Effector CD4-positive, alpha-beta T cell (primary cell): ENCODE measurements around the gene TRIM58. TPM values are rescaled to one million over a fixed set of nuclear protein-coding genes. Genes with fewer than 3 reads are reported as not detected.

Source experiments
- DNase-seq: peaks from one replicate; pipeline ENCODE4 v3.0.0-alpha.2; 2020
- total RNA-seq: gene quantifications from one replicate; lab custom pipeline; 2026; lab: John Stamatoyannopoulos, UW

TRIM58 gene, protein sequence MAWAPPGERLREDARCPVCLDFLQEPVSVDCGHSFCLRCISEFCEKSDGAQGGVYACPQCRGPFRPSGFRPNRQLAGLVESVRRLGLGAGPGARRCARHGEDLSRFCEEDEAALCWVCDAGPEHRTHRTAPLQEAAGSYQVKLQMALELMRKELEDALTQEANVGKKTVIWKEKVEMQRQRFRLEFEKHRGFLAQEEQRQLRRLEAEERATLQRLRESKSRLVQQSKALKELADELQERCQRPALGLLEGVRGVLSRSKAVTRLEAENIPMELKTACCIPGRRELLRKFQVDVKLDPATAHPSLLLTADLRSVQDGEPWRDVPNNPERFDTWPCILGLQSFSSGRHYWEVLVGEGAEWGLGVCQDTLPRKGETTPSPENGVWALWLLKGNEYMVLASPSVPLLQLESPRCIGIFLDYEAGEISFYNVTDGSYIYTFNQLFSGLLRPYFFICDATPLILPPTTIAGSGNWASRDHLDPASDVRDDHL
- not detected for total RNA-seq

DNA sequence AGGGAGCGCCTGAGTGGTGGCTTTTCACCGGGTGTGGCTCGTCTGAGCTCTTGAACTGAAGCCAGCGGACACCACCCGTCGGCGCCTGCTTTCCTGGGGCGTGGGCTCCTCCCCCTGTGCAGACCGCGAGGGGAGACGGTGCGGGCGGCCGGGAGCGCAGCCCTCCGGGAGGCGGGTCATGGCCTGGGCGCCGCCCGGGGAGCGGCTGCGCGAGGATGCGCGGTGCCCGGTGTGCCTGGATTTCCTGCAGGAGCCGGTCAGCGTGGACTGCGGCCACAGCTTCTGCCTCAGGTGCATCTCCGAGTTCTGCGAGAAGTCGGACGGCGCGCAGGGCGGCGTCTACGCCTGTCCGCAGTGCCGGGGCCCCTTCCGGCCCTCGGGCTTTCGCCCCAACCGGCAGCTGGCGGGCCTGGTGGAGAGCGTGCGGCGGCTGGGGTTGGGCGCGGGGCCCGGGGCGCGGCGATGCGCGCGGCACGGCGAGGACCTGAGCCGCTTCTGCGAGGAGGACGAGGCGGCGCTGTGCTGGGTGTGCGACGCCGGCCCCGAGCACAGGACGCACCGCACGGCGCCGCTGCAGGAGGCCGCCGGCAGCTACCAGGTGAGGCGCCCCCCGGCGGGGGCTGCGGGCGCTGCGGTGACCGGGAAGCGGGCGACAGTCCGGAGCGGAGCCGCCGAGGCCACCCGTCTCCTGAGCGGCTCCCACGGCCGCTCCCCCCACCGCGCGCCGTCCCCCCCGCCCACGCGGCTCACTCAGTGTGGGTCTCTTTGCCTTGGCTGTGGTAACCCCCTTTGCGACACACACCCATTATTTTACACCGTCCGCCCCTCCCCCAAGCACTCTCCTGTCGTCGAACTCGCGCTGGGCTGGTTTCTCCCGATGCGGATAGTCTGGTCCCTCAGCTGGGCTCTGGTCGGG is at the start of gene TRIM58:
TSS of gene TRIM58 (plus strand) at position 119 of the 916 bp plus-strand sequence. CDS start at position 179, 60 bp downstream.
- no peak for DNase-seq

DNA sequence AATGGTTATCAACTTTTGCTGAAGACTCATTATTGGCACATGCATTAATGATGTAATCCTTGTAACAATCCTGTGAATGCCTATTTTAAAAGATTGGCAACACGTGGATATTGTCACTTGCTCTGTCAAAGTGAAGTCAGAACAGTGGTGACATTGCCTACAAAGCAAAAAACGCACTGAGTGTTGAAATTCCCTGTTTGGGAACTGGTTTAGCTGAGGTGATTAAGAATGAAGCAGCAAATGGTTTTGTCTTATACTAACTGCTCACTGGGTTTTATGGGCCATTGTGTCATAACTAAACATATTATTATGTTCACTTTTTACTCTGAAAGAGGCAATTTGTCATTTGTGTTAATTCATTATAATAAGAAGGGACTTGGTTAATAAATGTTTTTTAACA is 44.4 kb upstream of the TRIM58 start:
- no peak for DNase-seq

DNA sequence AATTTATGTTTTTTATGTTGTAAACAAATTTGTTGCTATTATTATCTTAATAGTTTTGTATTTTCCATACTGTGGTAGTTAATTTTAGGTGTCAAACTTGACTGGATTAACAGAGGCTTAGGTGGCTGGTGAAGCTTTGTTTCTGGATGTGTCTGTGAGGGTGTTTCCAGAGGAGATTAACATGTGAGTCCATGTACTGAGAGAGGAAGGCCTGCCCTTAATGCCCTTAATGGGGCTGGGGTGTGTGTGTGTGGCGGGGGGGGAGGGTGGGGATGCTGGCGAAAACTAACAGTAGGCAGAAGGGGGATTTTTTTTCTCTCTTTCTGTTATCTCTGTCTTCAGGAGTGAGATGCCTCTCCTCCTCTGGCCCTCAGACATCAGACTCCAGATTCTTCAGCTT is 34.9 kb upstream of the TRIM58 start:
- DNase-seq: no peak

DNA sequence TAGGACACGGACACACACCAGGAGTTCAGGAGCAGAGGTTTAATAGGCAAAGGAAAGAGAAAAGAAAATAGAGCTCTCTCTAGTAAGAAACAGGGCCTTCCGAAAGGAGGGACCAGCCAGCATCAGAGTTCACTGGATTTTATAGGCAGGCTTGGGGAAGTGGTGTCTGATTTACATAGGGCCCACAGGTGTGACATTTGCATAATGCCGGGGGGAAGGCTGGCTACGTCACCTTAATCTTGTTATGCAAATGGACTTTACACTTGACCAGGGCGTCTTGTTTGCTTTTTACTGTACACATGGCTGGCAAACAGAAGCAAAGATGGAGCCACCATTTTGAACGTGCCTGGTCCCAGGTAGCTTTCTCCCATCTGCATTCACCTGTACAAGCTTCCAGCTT is 33.0 kb upstream of the TRIM58 start, which contains the start of gene OR14A16:
TSS of gene OR14A16 (minus strand) at position 97 of the 400 bp plus-strand sequence. CDS start 8,390 bp downstream, outside the sequence.
- no peak for DNase-seq

DNA sequence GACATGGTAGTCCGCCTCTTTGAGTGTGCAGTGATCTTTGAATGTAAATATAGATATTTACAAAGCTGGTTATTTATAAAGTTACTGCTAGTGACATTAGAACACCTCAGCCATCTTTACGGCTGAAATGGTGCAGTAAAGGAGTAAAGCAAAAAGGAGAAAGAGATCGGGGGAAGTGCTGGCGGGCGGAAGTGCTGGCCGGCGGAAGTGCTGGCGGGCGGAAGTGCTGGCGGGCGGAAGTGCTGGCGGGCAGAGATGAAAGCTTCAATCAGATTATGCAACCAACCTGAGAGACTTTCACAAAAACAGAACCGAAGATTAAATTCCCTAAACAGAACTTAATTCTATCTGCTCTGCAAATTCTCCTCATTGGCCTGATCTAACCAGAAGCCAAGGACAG is 31.6 kb upstream of the TRIM58 start:
- no peak for DNase-seq

DNA sequence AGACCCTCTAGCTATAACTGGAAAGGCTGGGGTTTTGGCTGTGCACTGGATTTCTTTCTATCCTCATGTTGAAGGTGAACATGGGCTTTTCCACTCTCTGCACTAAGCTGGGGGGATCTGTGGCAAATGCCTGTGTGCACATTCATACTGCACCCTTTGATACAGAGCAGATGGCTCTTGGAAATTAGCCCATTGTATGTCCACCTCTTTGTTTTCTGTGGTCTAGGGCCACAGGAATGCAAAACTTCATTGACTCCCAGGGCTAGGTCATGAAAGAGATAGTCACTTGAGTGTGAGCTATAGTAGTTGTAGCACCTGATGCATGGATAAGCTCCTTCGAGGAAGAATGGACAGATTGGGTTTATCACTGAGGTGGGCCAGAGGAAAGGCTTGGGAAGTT is 27.3 kb upstream of the TRIM58 start:
- DNase-seq: no peak

DNA sequence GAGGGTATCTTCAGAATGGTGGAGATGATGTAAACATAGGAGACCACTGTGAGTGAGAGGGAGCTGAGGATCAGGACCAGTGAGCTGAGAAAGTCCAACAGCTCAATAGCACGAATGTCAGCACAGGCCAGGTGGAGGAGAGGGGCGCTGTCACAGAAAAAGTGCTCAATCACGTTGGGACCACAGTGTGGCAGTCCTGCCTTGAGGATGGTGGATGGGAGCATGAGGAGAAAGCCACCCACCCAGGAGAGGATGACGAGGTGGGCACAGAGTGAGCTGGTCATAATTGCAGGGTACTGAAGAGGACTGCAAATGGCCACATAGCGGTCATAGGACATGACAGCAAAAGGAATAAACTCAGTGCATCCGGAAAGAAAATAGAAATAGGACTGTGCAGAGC is 23.4 kb upstream of the TRIM58 start:
- DNase-seq: no peak

DNA sequence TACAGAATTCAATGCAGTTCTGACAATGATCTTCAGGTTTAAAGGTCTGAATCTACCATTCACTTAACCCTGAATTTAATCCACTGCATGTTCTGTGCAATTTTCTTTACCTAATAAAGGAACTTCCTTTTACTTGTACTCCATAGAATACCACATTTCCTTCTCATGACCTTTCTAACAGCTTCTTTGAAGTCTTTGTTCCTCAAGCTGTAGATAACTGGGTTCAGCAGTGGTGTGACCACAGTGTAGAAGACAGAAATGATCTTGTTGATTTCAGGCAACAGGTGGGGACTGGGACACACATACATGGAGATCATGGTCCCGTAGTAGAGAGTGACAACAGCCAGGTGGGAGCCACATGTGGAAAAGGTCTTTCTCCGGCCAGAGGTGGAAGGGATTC is 16.2 kb upstream of the TRIM58 start:
- DNase-seq: no peak

DNA sequence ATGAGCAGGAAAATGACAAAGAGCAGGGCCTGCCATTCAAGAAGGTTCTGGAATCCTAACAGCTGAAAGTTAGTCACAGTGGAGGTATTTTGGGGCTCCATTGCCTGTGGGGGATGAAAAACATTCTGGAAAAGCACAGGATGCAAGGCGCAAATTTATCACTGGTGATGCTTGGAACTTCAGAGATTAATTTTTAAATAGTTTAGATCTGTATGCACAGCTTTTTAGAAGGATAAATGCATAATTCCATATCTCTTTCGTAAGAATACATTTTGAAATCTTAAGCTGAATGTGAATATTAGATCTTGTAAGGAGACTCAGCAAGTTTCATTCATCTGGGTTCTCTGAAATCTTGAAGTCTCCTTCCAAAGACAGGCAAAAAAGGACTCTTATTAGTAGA is 15.2 kb upstream of the TRIM58 start, which contains the start of gene OR11L1:
TSS of gene OR11L1 (minus strand) at position 101 of the 400 bp plus-strand sequence. CDS start at position 101, 0 bp downstream.
- DNase-seq: no peak

DNA sequence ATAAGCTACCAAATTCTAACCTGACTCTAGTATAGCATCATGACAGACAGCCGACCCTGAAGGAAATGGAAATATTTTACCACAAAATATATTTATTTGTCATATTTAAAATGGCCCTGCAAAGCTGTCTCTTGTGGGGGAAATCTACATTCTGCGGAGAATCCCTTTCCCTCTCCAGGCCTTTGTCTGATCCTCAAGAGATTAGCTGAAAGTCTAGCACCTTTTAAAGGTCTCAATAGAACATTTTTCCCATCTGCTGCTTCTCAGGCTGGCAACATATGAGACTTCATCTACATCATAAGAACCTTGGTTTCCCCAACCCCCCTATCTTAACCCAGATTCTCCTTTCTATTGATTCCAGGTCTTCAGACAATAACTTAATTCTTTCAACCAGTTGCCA is 13.6 kb upstream of the TRIM58 start:
- no peak for DNase-seq

DNA sequence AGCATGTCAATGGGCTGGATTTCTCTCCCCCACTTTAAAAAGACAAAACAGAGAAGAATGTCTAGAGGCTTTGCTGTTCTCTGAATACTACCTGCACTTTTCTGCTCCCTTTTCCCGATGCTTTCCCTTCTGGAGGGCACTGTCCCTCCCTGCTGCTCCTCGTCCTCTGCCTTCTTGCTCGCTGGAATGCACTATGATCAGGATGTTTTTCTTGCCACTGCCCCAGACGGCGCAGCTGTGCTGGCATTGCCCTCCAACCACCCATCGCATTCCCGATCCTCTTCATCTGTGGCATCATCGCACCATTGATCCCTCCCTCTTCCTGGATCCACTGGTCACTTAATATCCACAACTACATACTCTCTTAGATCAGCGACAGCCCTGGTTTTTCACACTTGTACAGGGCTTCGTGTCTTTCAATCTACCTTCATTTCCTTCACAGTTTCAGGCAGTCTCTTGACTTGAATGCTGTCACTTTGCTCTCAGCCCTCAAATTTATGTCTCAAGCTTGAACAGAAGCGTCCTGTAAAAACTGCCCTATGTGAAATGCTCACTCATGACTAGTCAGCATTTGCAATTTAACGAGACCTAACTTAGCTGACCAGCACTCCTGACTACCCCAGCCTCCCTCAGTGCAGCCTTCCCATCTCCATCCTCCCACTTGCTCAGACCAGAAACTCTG is 11.8 kb upstream of the TRIM58 start:
- DNase-seq: no peak

DNA sequence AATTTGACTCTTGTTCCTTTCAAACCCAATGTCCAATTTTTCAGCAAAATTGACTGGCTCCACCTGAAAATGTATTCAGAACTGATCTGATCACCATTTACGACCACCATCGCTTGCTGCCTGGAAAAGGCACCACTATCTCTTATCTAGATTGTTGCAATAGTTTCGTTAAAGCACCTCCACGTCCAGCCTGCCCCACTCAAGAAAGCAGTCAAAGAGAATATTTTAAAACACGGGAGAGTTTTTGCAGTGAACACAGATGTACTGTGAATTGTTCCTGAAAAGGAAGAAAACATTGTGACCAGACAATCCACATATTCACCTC is 11.3 kb upstream of the TRIM58 start:
- DNase-seq: no peak

DNA sequence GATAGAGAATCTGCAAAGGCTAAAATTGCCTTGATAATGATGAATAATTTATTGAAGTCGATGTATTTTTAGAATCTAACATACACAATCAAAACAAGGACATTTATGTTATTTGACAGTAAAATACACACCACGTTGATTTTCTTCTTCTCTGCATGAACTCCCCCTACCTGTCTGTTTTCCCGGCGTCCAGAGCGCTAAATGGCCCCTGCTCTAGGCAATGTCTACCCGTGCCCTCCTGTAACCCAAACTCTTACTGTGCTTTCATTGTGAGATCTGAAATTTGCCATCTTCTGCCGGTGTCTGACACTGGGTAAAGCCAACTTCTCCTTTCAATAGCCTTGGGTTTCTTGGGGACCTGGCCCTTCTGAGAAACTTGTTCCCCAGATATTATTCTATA is 8.6 kb upstream of the TRIM58 start:
- DNase-seq: no peak

DNA sequence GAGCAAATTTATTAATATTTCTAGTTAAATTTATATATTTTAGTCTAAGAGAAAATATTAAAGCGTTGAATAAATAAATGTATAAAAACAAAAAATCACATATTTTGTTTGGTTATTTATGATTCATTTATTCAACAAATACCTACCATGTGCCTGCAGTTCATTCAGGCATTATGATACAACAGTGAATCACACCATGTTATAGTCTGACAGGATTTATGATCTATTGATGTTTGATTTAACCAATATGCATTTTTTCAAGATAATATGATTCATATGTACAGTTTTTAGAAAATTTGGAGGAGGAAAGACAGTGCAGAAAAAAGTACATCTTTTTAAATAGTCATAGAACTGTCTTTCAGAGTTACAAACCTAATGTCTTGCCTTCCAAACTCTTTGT is 7.4 kb upstream of the TRIM58 start:
- no peak for DNase-seq

DNA sequence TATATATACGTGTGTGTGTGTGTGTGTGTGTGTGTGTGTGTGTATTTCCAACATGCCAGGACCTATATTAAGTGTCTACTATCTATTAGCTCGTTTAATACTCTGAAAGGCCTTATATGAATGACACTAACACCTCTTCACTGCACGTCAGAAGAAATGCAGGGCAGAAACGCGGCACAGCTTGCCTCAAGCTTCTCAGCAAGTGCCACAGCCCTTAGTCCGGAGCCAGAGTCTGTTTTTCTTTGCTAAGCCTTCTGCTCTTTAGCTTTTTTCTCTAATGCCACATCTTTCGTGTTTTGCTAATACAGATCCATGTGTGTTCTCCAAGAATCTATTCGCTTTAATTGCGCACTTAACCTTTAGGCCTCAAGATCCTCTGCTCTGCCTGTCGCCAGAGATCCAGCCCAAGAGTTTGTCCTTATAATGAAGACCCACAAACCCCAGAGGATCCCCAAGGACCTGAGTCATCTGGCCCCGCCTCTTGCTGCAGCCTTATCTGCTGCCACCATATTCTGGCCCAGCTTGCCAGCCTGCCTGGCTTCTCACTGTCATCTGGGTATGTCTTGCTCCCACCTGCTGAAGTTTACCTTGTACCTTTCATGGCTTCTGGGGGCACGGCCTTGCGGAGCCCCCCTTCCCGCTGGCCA is 2.0 kb upstream of the TRIM58 start:
- DNase-seq: no peak

DNA sequence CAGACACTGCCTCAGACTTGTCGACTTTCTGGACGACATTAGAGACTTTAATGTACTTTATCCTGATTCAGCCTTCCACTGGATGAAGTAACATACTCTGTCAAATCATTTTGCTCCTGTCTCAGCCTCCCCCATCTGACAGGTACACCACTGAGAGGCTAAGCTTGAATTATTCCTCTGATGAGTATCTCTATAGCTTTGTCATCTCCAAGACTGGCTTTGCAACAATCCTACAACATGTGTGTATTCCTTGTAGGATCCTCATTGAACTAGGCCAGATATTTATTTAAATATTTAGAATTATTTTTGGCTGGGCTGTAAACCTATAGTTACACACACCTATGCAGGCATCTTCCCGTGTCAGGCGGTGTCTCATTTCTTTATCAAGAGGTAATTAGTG is 1.1 kb upstream of the TRIM58 start:
- no peak for DNase-seq

DNA sequence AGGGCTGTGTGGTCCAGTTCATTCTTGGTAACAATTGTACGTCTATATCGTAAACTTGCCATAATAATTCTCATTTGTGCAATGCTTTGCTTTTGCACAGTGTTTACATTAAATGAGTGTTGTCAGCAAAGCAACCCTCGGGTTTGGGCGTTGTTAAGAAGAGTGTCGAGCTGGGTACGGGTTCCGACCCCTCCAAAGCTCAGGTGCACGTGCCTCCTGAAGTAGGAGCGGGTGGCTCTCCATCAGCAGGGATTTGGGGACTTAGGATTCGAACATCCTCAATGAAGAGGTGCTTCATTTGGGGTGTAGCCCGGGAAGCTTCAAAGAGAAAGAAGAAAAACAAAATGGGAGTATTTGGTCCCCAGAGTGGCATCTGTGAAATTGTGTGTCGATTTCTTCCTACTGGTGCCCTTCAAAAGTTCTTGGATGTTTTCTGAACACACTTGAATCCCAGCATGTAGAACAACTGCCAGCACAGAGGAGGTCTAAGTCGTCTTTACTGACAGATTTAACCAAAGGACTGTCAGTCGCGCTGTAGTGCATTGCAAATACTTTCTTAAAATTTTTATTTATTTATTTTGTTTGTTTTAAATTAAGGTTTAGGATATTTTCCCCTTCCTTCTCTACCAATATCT is 1.1 kb downstream of the TRIM58 start:
- no peak for DNase-seq

DNA sequence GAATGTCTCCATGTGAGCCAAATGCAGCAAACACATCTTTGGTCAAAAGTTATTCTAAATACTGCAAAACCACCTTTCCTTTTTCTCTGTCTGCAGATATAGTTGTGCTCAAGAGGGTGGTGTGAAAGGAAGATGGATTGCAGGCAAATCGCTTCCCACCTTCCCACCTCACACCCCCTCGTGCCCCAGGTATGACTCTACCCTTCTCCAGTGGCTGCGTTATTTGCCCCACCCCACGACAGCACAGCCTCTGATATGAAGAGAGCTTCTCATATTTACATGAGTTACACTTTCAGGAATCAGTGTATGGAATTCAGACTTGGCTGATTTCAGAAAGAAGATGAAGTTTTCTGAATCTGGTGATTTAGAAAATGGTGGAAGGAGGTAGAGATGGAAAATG is 5.8 kb downstream of the TRIM58 start:
- DNase-seq: no peak

DNA sequence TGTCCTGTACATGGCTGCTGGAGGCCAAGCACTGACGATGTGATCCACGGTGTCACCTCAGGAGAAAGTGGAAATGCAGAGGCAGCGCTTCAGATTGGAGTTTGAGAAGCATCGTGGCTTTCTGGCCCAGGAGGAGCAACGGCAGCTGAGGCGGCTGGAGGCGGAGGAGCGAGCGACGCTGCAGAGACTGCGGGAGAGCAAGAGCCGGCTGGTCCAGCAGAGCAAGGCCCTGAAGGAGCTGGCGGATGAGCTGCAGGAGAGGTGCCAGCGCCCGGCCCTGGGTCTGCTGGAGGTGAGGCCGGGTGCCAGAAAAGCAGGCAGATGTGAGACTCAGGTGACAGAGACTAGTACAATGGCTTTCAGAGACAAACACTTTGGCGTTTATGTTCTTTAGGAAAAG is 7.7 kb downstream of the TRIM58 start:
- DNase-seq: no peak

DNA sequence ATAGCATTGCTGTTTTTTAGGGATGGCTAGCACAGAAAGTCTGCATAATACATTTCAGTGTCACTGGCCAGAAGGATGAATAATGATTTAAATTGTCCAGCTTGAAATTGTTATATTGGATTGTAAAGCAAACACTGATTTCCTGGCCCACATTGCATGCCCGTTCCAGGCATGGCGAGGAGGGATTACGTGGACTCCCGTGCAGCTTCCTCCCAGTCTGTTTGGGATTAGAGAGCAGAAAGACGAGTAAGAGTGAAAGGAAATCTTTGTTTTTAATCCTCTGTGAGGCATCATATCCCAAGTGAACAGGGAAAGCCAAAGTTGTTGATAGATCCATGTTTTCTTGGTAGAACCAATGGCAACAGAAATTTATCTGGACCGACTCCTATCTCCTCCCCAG is 8.4 kb downstream of the TRIM58 start:
- no peak for DNase-seq

DNA sequence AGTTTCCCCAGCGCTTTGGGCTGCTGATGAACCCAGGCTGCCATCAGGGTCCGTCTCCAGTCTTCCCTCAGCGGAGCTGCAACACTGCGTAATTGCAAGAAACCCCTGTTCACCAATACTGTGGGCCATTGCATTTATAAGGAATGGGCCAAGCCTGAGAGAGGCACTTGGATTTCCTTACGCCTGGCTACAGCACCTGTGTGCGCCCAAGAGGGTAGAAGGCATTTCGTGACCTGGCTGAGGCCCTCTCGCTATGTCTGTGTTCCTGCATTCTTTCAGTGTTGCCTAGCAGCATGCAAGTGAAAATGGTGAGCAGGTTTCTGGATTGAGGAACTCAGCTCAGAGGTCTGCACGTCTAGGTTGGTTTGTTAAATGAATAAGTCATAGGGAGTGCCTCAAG is 26.4 kb downstream of the TRIM58 start:
- DNase-seq: no peak

DNA sequence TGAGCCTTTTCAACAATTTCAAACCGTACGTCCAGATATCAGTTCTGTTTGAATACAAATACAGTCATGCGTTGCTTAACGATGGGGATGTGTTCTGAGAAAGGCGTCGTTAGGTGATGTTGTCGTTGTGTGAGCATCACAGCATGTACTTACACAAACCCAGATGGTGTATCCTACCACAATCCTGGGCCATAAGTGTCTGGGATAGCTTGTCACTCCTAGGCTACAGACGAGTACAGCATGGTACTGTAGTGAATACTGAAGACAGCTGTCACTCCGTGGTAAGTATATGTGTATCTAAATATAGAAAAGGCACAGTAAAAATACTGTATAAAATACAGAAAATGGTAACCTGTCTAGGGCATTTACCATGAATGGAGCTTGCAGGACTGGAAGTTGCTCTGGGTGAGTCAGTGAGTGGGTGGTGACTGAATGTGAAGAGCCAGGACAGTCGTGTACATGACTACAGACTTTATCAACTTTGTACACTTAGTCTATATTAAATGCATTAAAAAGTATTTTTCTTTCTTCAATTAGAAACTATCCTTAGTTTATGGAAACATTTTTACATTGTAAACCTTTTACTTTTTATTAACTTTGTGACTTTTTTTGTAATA is 27.9 kb downstream of the TRIM58 start:
- DNase-seq: no peak
